HCT116 (cell line): Measurements from ENCODE around the gene SUGCT. TPM values are rescaled to one million over a fixed set of nuclear protein-coding genes. Genes with fewer than 3 reads are reported as not detected.

ENCODE experiments used
- ATAC-seq: fragments of 200-7000 bp; cut with Tn5 transposase; 2 replicates; pipeline ENCODE4 v1.9.1; 2020; ENCODE audit warnings: mild to moderate bottlenecking, moderate library complexity
- BruUV-seq: library from RNA; stranded (reverse); fragments of 400-500 nt; replicated peaks from 2 replicates; lab custom pipeline; 2021; lab: Mats Ljungman, UMichigan
- CTCF ChIA-PET: fragments of 300-600 bp; sonication (Branson Sonifier 250); formaldehyde crosslinking; loops from one replicate; lab custom pipeline; 2021; ENCODE audit warnings: antibody characterized with exemption; lab: Charles Lee
- POLR2A ChIA-PET: fragments of 300-600, 350-600 bp; sonication (Branson Sonifier 250); formaldehyde crosslinking; loops from one replicate; lab custom pipeline; 2021; ENCODE audit warnings: antibody characterized with exemption; lab: Charles Lee
- RAD21 ChIA-PET, 2 experiments: fragments of 300-600 bp; sonication (Branson Sonifier 250); formaldehyde crosslinking; loops; one replicate each; lab custom pipeline; 2023; ENCODE audit warnings: low total read pairs in 2 of 2; ENCODE audit not compliant: uncharacterized antibody in 2 of 2, unreplicated experiment in 2 of 2, low non-redundant PET in 1 of 2; lab: Charles Lee
- DNase-seq: peaks from one replicate; pipeline ENCODE4 v3.0.0-alpha.2; 2010; ENCODE audit warnings: low read depth, low spot score
- H2AFZ ChIP-seq: fragments of 200-600 bp; shearing (Covaris generic), sonication (generic); 2 replicates; pipeline ENCODE4 v1.6.1; 2017; ENCODE audit warnings: low read depth, mixed run types, mixed read lengths, antibody characterized with exemption, low read length; ENCODE audit not compliant: poor library complexity, severe bottlenecking
- H3K27ac ChIP-seq: 2 replicates; pipeline ENCODE4 v1.5.1; 2012; ENCODE audit warnings: low read depth, low read length
- H3K27me3 ChIP-seq: fragments of 200-600 bp; sonication (generic); 2 replicates; pipeline ENCODE4 v1.6.1; 2016; ENCODE audit warnings: mixed run types, low read length, mixed read lengths; ENCODE audit not compliant: insufficient read depth
- H3K36me3 ChIP-seq, 2 experiments: fragments of 200-500 bp in 1 of 2; fragments of 200-600 bp in 1 of 2; sonication (Bioruptor generic) in 1 of 2; sonication (generic) in 1 of 2; 2 replicates each; pipeline versions ENCODE4 v1.5.1 to v1.6.1; 2014 to 2016; ENCODE audit warnings: low read length in 2 of 2, inconsistent platforms in 1 of 2, mixed read lengths in 1 of 2, mixed run types in 1 of 2; ENCODE audit not compliant: insufficient read depth in 2 of 2, control insufficient read depth in 1 of 2
- H3K4me1 ChIP-seq, 2 experiments: fragments of 200-600 bp in 1 of 2; sonication (generic) in 1 of 2; 2 replicates each; pipeline versions ENCODE4 v1.5.1 to v1.6.1; 2012 to 2017; ENCODE audit warnings: low read length in 2 of 2, inconsistent platforms in 1 of 2, mild to moderate bottlenecking in 1 of 2, mixed read lengths in 1 of 2, mixed run types in 1 of 2, moderate library complexity in 1 of 2; ENCODE audit not compliant: insufficient read depth in 2 of 2, control insufficient read depth in 1 of 2
- H3K4me2 ChIP-seq: fragments of 200-600 bp; sonication (generic); 2 replicates; pipeline ENCODE4 v1.6.1; 2017; ENCODE audit warnings: mixed run types, low read length, mixed read lengths
- H3K4me3 ChIP-seq, 2 experiments: fragments of 200-600 bp in 1 of 2; sonication (generic) in 1 of 2; replicated peaks in 1 of 2; 2 replicates each; pipeline ENCODE4 v1.5.1; 2011 to 2016; ENCODE audit warnings: low read length in 2 of 2, control low read depth in 1 of 2, low read depth in 1 of 2, mild to moderate bottlenecking in 1 of 2, mixed read lengths in 1 of 2, mixed run types in 1 of 2
- H3K79me2 ChIP-seq: fragments of 200-600 bp; sonication (generic); 2 replicates; pipeline ENCODE4 v1.6.1; 2017; ENCODE audit warnings: mild to moderate bottlenecking, mixed run types, low read length, moderate library complexity, mixed read lengths; ENCODE audit not compliant: insufficient read depth
- H3K9ac ChIP-seq: fragments of 200-600 bp; sonication (generic); 2 replicates; pipeline ENCODE4 v1.6.1; 2016; ENCODE audit warnings: low read length, mixed read lengths
- H3K9me2 ChIP-seq: fragments of 200-600 bp; sonication (generic), shearing (Covaris generic); 2 replicates; pipeline ENCODE4 v1.6.1; 2017; ENCODE audit warnings: mixed run types, mild to moderate bottlenecking, moderate library complexity; ENCODE audit not compliant: insufficient read depth
- H3K9me3 ChIP-seq, 2 experiments: fragments of 200-500 bp in 1 of 2; fragments of 200-600 bp in 1 of 2; sonication (Bioruptor generic) in 1 of 2; sonication (generic) in 1 of 2; 2 replicates each; pipeline ENCODE4 v1.6.1; 2014 to 2017; ENCODE audit warnings: low read length in 2 of 2, mixed read lengths in 2 of 2, inconsistent platforms in 1 of 2, low read depth in 1 of 2, mild to moderate bottlenecking in 1 of 2, mixed run types in 1 of 2, moderate library complexity in 1 of 2; ENCODE audit not compliant: control insufficient read depth in 1 of 2, insufficient read depth in 1 of 2
- H4K20me1 ChIP-seq: fragments of 200-600 bp; sonication (generic), shearing (Covaris generic); 2 replicates; pipeline ENCODE4 v1.6.1; 2017; ENCODE audit warnings: mixed run types, mild to moderate bottlenecking, moderate library complexity; ENCODE audit not compliant: insufficient read depth
- CEBPB ChIP-seq: IDR thresholded peaks from 2 replicates; pipeline ENCODE4 v1.6.1; 2012; ENCODE audit warnings: low read depth
- CTCF ChIP-seq, 3 experiments: fragments of 200-600 bp in 1 of 3; sonication (generic) in 1 of 3; IDR thresholded peaks in 2 of 3; conservative IDR thresholded peaks in 1 of 3; 2 replicates each; pipeline ENCODE4 v1.5.1; 2012 to 2017; ENCODE audit warnings: low read depth in 2 of 3, low read length in 2 of 3, antibody characterized with exemption in 1 of 3, borderline replicate concordance in 1 of 3, control low read depth in 1 of 3, mild to moderate bottlenecking in 1 of 3, mixed read lengths in 1 of 3, mixed run types in 1 of 3, moderate library complexity in 1 of 3; ENCODE audit not compliant: insufficient read depth in 1 of 3
- EGR1 ChIP-seq: IDR thresholded peaks from 2 replicates; pipeline ENCODE4 v1.6.1; 2012; ENCODE audit warnings: low read depth
- JUND ChIP-seq: IDR thresholded peaks from 2 replicates; pipeline ENCODE4 v1.6.1; 2012
- MAX ChIP-seq: IDR thresholded peaks from 2 replicates; pipeline ENCODE4 v1.6.1; 2012
- POLR2AphosphoS5 ChIP-seq: IDR thresholded peaks from 2 replicates; pipeline ENCODE4 v1.6.1; 2011; ENCODE audit warnings: mild to moderate bottlenecking, low read depth, low read length, moderate library complexity
- RAD21 ChIP-seq: IDR thresholded peaks from 2 replicates; pipeline ENCODE4 v1.6.1; 2012; ENCODE audit warnings: low read depth, mild to moderate bottlenecking
- REST ChIP-seq: IDR thresholded peaks from 2 replicates; pipeline ENCODE4 v1.6.1; 2012; ENCODE audit warnings: low read depth
- SP1 ChIP-seq: IDR thresholded peaks from 2 replicates; pipeline ENCODE4 v1.6.1; 2012; ENCODE audit warnings: low read depth
- YY1 ChIP-seq: IDR thresholded peaks from 2 replicates; pipeline ENCODE4 v1.6.1; 2011; ENCODE audit warnings: low read length, low read depth, moderate library complexity, mild to moderate bottlenecking; ENCODE audit not compliant: insufficient replicate concordance; ENCODE audit errors: extremely low read depth
- ZBTB33 ChIP-seq: IDR thresholded peaks from 2 replicates; pipeline ENCODE4 v1.6.1; 2011; ENCODE audit warnings: mild to moderate bottlenecking, low read length, moderate library complexity; ENCODE audit not compliant: insufficient replicate concordance; ENCODE audit errors: extremely low read depth
- ZFX ChIP-seq: fragments of 450-650 bp; IDR thresholded peaks from 2 replicates; pipeline ENCODE4 v1.6.1; 2017
- ZNF274 ChIP-seq: fragments of 200-500 bp; sonication (Bioruptor generic); IDR thresholded peaks from 2 replicates; pipeline ENCODE4 v1.6.1; 2014; ENCODE audit warnings: mild to moderate bottlenecking, low read depth, low read length, inconsistent platforms
- intact Hi-C: fragments of 100-400 bp; cut with micrococcal nuclease; formaldehyde crosslinking; loops from 2 replicates; pipeline ENCODE4 v1.10.0; 2022
- total RNA-seq: library from RNA; stranded (reverse); gene quantifications from one replicate; pipeline ENCODE4 v1.2.1, GENCODE V29; 2021; ENCODE audit not compliant: unreplicated experiment

SUGCT gene
- total RNA-seq, 1 experiment from 2014 or later: 4.4 TPM

- Histone ChIP-seq H3K27me3 (no peaks in the 10 kb centered on the region), H3K9ac (no peak overlapping the region), H3K27ac (no peak overlapping the region), H3K4me2 (no peak overlapping the region), H3K4me3 (no peak overlapping the region), H2AFZ (no peak overlapping the region), H4K20me1 (no peaks in the 10 kb centered on the region), H3K4me1 (no peaks in the 10 kb centered on the region), H3K36me3 (no peaks in the 10 kb centered on the region), H3K79me2 (no peaks in the 10 kb centered on the region), H3K9me2 (no peaks in the 10 kb centered on the region), H3K9me3 (no peaks in the 10 kb centered on the region)
- TF ChIP-seq JUND: no peak
- TF ChIP-seq RAD21: no peak
- no peak for TF ChIP-seq EGR1
- TF ChIP-seq YY1: no peak
- no peak for TF ChIP-seq ZNF274
- no TSS peak for BruUV-seq
- RAD21 ChIA-PET: no interaction called here
- CTCF ChIA-PET: no interaction called here
- POLR2A ChIA-PET: no interaction called here
- ATAC-seq (no peak), DNase-seq (no peak)
- intact Hi-C loops: no loop called here
Measured at GRCh38 chr7:40851001-40851400, 716.2 kb downstream of the SUGCT start.

GRCh38 chr7:40859076-40859475, 724.3 kb downstream of the SUGCT start:
- no peaks in the 10 kb centered on the region for H3K4me1 ChIP-seq

More at GRCh38 chr7:40859076-40859475, 724.3 kb downstream of the SUGCT start:
- no peaks in the 10 kb centered on the region for H3K36me3 ChIP-seq
- no peak overlapping the region for H3K27ac ChIP-seq
- no peaks in the 10 kb centered on the region for H3K9me3 ChIP-seq
- no peak for DNase-seq
- no peaks in the 10 kb centered on the region for H4K20me1 ChIP-seq
- no peak for TF ChIP-seq CTCF (IDR thresholded peaks at IDR 0.05 in 2 of 3, conservative IDR thresholded peaks at IDR 0.05 in 1 of 3; ENCODE audit: borderline replicate concordance in 1 of 3, insufficient read depth in 1 of 3, low read depth in 2 of 3, low read length in 2 of 3)
- TF ChIP-seq REST: no peak
- no peak for TF ChIP-seq ZNF274
- no peak for TF ChIP-seq EGR1
- TF ChIP-seq SP1: no peak
- no peak for TF ChIP-seq POLR2AphosphoS5
- no peak for TF ChIP-seq MAX
- TF ChIP-seq ZBTB33: no peak
- no peak for TF ChIP-seq CEBPB
- no peak for TF ChIP-seq JUND
- TF ChIP-seq ZFX: no peak
- ChIA-PET POLR2A (no interaction called here), RAD21 (no interaction called here), CTCF (no interaction called here)
- ATAC-seq: no peak
- H3K27me3 ChIP-seq: no peaks in the 10 kb centered on the region
- H3K9me2 ChIP-seq: no peaks in the 10 kb centered on the region
- H3K79me2 ChIP-seq: no peaks in the 10 kb centered on the region
- H3K4me2 ChIP-seq: no peak overlapping the region
- no peak overlapping the region for H3K4me3 ChIP-seq
- no peak overlapping the region for H2AFZ ChIP-seq
- no peak overlapping the region for H3K9ac ChIP-seq
- no TSS peak for BruUV-seq
- intact Hi-C loops: no loop called here
